Tibial nerve (tissue), 4 donors: Measurements from ENCODE around the gene MET. TPM values are rescaled to one million over a fixed set of nuclear protein-coding genes. Genes with fewer than 3 reads are reported as not detected.

ENCODE experiments used
- DNase-seq, 2 donors: peaks; one replicate each; pipeline ENCODE4 v3.0.0-alpha.2; 2019; ENCODE audit warnings: low spot score in 2 of 2
- H3K27ac ChIP-seq, 4 donors: fragments of 200-600 bp; sonication (generic) in 3 of 4; one replicate each; pipeline ENCODE4 v1.5.1; 2017 to 2019; ENCODE audit warnings: mild to moderate bottlenecking in 1 of 4
- H3K27me3 ChIP-seq, 2 donors: fragments of 200-600 bp; sonication (generic) in 1 of 2; one replicate each; pipeline versions ENCODE4 v1.5.1 to v1.6.0; 2017 to 2019
- H3K36me3 ChIP-seq, 3 donors: fragments of 200-600 bp; sonication (generic); one replicate each; pipeline ENCODE4 v1.5.1; 2018 to 2019
- H3K4me1 ChIP-seq, 4 donors: fragments of 200-600 bp; sonication (generic) in 3 of 4; one replicate each; pipeline ENCODE4 v1.5.1; 2017 to 2019
- H3K4me3 ChIP-seq, 4 donors: fragments of 200-600 bp; sonication (generic) in 3 of 4; one replicate each; pipeline ENCODE4 v1.5.1; 2017 to 2019; ENCODE audit warnings: mild to moderate bottlenecking in 1 of 4, moderate library complexity in 1 of 4
- H3K9me3 ChIP-seq, 4 donors: fragments of 200-600 bp; sonication (generic) in 3 of 4; one replicate each; pipeline ENCODE4 v1.5.1; 2017 to 2019
- CTCF ChIP-seq, 5 experiments: fragments of 200-600 bp in 3 of 5; fragments of 450-650 bp in 2 of 5; sonication (generic) in 3 of 5; IDR thresholded peaks; one replicate each; pipeline ENCODE4 v1.5.1; 2016 to 2019; ENCODE audit warnings: antibody characterized with exemption in 5 of 5, mild to moderate bottlenecking in 3 of 5, moderate library complexity in 2 of 5
- EP300 ChIP-seq, 2 donors: sonication (generic); formaldehyde crosslinking; IDR thresholded peaks; one replicate each; pipeline ENCODE4 v1.6.1; 2017; ENCODE audit warnings: antibody characterized with exemption in 2 of 2, mild to moderate bottlenecking in 1 of 2
- POLR2A ChIP-seq, 2 donors: fragments of 450-650 bp; IDR thresholded peaks; one replicate each; pipeline ENCODE4 v1.6.1; 2017; ENCODE audit warnings: antibody characterized with exemption in 2 of 2, mild to moderate bottlenecking in 2 of 2, moderate library complexity in 2 of 2
- WGBS, 2 donors: methylation state at CpG; one replicate each; pipeline ENCODE4 v1.1.5; 2018; 5-methylcytosine and 5-hydroxymethylcytosine counted together
- total RNA-seq, 4 donors: library from RNA; depleted of rRNA; stranded (reverse); fragments of >200 nt; gene quantifications; one replicate each; pipeline ENCODE4 v1.1.0, GENCODE V29; 2016

Gene MET
- total RNA-seq, 4 donors from 2014 or later = 22.6 to 49.8 (median 37.1) TPM

- no peak for TF ChIP-seq EP300 (IDR thresholded peaks at IDR 0.05)
- TF ChIP-seq CTCF (IDR thresholded peaks at IDR 0.05) = no peak
- no peak for TF ChIP-seq POLR2A (IDR thresholded peaks at IDR 0.05)
- Histone ChIP-seq H3K36me3 (peaks cover 0 to 18% (median 0%) of the 10 kb centered on the region in 3 donors), H3K27me3 (no peaks in the 10 kb centered on the region), H3K27ac (no peak overlapping the region), H3K4me1 (peaks cover 0 to 9% (median 0%) of the 10 kb centered on the region in 4 donors), H3K9me3 (no peaks in the 10 kb centered on the region), H3K4me3 (no peak overlapping the region)
- WGBS, 2 donors = 72 to 90% methylated on average over 7 of the region's 7 CpGs
- no peak for DNase-seq
Observed at GRCh38 chr7:116771640-116772039, 99.6 kb downstream of the MET start.

- DNase-seq = no peak
- TF ChIP-seq EP300 (IDR thresholded peaks at IDR 0.05) = no peak
- TF ChIP-seq CTCF (IDR thresholded peaks at IDR 0.05) = no peak
- TF ChIP-seq POLR2A (IDR thresholded peaks at IDR 0.05) = no peak
- Histone ChIP-seq H3K4me1 (peaks cover 0 to 10% (median 0%) of the 10 kb centered on the region in 4 donors), H3K27ac (no peak overlapping the region), H3K27me3 (no peaks in the 10 kb centered on the region), H3K4me3 (no peak overlapping the region), H3K36me3 (peaks cover 0 to 18% (median 0%) of the 10 kb centered on the region in 3 donors), H3K9me3 (no peaks in the 10 kb centered on the region)
Observed at GRCh38 chr7:116772423-116772863, 100.4 kb downstream of the MET start.

GRCh38 chr7:116772926-116773749, 101.1 kb downstream of the MET start:
- Histone ChIP-seq H3K4me3 (no peak overlapping the region), H3K27me3 (no peaks in the 10 kb centered on the region), H3K9me3 (no peaks in the 10 kb centered on the region), H3K4me1 (peaks cover 0 to 17% (median 0%) of the 10 kb centered on the region in 4 donors), H3K36me3 (peaks cover 0 to 20% (median 0%) of the 10 kb centered on the region in 3 donors), H3K27ac (no peak overlapping the region)
- 90 to 97% methylated on average over 2 of the region's 2 CpGs for WGBS, 2 donors
- no peak for DNase-seq
- TF ChIP-seq POLR2A (IDR thresholded peaks at IDR 0.05) = no peak

DNA sequence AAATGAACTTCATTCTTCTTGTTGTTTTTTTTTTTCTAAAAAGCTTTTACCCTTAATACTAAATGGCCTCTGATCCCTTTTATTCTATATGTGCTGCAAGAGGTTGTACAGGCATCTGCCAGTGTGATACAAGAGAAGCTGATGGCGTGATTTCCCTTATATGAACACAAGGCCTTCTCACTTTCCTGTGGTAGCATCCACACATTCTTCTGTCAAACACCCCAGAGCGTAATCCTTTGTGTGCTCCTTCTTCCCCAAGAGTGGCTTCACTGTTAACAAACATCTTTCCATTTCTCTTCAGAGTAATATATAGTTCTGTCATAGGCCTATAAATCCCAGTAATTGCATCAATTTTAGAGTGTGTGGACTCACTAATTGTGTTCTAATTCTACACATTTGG, 104.0 kb downstream of the MET start:
- peak overlapping the region in 1 of 4 donors; percentile 38 for H3K27ac ChIP-seq

DNA sequence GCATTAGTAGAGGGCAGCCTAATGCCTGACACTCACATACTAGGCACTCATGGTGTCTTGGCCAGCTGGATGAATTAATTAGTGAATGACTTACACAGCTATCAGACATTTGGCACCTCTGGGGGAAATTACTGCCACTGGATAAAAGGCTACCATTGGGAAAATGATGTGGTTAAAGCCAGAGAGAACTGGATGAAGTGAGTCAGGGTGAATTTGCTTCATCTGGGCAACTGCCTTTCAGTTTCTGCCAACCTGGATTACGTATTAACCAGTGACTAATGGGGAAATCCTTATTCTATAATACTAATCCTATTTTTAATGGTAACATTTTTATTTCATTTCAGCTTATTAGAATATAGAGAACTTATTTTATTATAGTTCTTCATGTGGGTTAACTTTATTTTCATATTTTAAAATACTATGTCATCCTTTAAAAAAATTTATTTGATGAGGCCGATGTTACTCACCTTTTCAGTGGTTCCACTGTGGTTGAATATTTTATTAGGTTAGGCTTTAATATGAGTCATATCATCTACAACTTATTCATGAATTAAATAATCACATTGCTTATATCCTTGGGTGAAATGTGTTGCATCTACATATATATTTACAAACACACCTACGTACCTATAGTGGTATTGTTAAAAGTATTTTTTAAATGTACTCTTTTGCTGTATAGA, 104.8 kb downstream of the MET start:
- Histone ChIP-seq H3K36me3 (peaks cover 0 to 28% (median 0%) of the 10 kb centered on the region in 3 donors), H3K27ac (peak overlapping the region in 1 of 4 donors; percentile 38), H3K9me3 (no peaks in the 10 kb centered on the region), H3K27me3 (no peaks in the 10 kb centered on the region), H3K4me1 (peaks cover 0 to 34% (median 13%) of the 10 kb centered on the region in 4 donors), H3K4me3 (no peak overlapping the region)
- no peak for DNase-seq
- 73 to 78% methylated on average over 3 of the region's 3 CpGs for WGBS, 2 donors
- TF ChIP-seq POLR2A (IDR thresholded peaks at IDR 0.05) (no peak), CTCF (IDR thresholded peaks at IDR 0.05) (no peak), EP300 (IDR thresholded peaks at IDR 0.05) (no peak)

More for the DNA sequence above, 104.0 kb downstream of the MET start:
- DNase-seq = no peak
- Histone ChIP-seq H3K4me1 (peaks cover 0 to 27% (median 9%) of the 10 kb centered on the region in 4 donors), H3K4me3 (no peak overlapping the region), H3K9me3 (no peaks in the 10 kb centered on the region), H3K27me3 (no peaks in the 10 kb centered on the region), H3K36me3 (peaks cover 0 to 33% (median 0%) of the 10 kb centered on the region in 3 donors)
- WGBS, 2 donors = 70 to 97% methylated on average over 2 of the region's 2 CpGs
- TF ChIP-seq EP300 (IDR thresholded peaks at IDR 0.05) (no peak), CTCF (IDR thresholded peaks at IDR 0.05) (no peak), POLR2A (IDR thresholded peaks at IDR 0.05) (no peak)
